Smooth muscle cell (in vitro differentiated cells): ENCODE measurements around the gene MEGF8. TPM values are rescaled to one million over a fixed set of nuclear protein-coding genes. Genes with fewer than 3 reads are reported as not detected.

ENCODE experiments used
- DNase-seq: peaks from one replicate; lab custom pipeline; 2025; ENCODE audit not compliant: unreplicated experiment; lab: John Stamatoyannopoulos, UW
- H2AFZ ChIP-seq: fragments of 200-600 bp; sonication (generic); 2 replicates; pipeline ENCODE4 v1.6.0; 2016; ENCODE audit warnings: antibody characterized with exemption, low read depth, mild to moderate bottlenecking
- H3F3A ChIP-seq: fragments of 200-600 bp; sonication (generic); 2 replicates; pipeline ENCODE4 v1.6.0; 2017; ENCODE audit warnings: antibody characterized with exemption, low read depth
- H3K27ac ChIP-seq: fragments of 200-600 bp; sonication (generic); 2 replicates; pipeline ENCODE4 v1.5.1; 2016; ENCODE audit warnings: low read depth, mild to moderate bottlenecking
- H3K27me3 ChIP-seq: fragments of 200-600 bp; sonication (generic); 2 replicates; pipeline ENCODE4 v1.6.1; 2016; ENCODE audit warnings: low read depth, mild to moderate bottlenecking
- H3K36me3 ChIP-seq: fragments of 200-600 bp; sonication (generic); 2 replicates; pipeline ENCODE4 v1.5.1; 2016; ENCODE audit warnings: low read depth
- H3K4me1 ChIP-seq: fragments of 200-600 bp; sonication (generic); 2 replicates; pipeline ENCODE4 v1.5.1; 2016; ENCODE audit warnings: low read depth
- H3K4me2 ChIP-seq: fragments of 200-600 bp; sonication (generic); 2 replicates; pipeline ENCODE4 v1.6.0; 2016; ENCODE audit warnings: mild to moderate bottlenecking
- H3K4me3 ChIP-seq: fragments of 200-600 bp; sonication (generic); 2 replicates; pipeline ENCODE4 v1.5.1; 2016; ENCODE audit warnings: mild to moderate bottlenecking
- H3K79me2 ChIP-seq: fragments of 200-600 bp; sonication (generic); 2 replicates; pipeline ENCODE4 v1.6.0; 2016; ENCODE audit warnings: low read depth, mild to moderate bottlenecking
- H3K9ac ChIP-seq: fragments of 200-600 bp; sonication (generic); 2 replicates; pipeline ENCODE4 v1.6.0; 2016; ENCODE audit warnings: low read depth
- H3K9me3 ChIP-seq: fragments of 200-600 bp; sonication (generic); replicated peaks from 2 replicates; pipeline ENCODE4 v1.5.1; 2016; ENCODE audit warnings: low read depth
- H4K20me1 ChIP-seq: fragments of 200-600 bp; sonication (generic); 2 replicates; pipeline ENCODE4 v1.6.0; 2016; ENCODE audit warnings: low read depth
- WGBS: methylation state at CpG from one replicate; pipeline ENCODE4 v1.1.7; 2016; ENCODE audit warnings: low lambda C conversion rate; 5-methylcytosine and 5-hydroxymethylcytosine counted together
- polyA plus RNA-seq: library from polyadenylated mRNA; unstranded; fragments of >200 nt; fragmentation: Nextera tagmentation; extraction: Ambion mirVana; gene quantifications from 2 replicates; pipeline ENCODE4 v1.2.1, GENCODE V29; 2016
- total RNA-seq: library from RNA; depleted of rRNA; stranded (reverse); fragments of >200 nt; gene quantifications from 2 replicates; pipeline ENCODE4 v1.2.3, GENCODE V29; 2014
- TF ChIP-seq, protein P1 (sequence below): fragments of 200-600 bp; sonication (generic); IDR thresholded peaks from 2 replicates; pipeline ENCODE4 v1.5.1; 2017; ENCODE audit warnings: borderline replicate concordance, mild to moderate bottlenecking, antibody characterized with exemption; ENCODE audit not compliant: insufficient read depth, poor library complexity, severe bottlenecking

The MEGF8 gene
- total and polyA plus RNA-seq, 2 experiments from 2014 or later = 8.2 to 16.4 TPM

DNA sequence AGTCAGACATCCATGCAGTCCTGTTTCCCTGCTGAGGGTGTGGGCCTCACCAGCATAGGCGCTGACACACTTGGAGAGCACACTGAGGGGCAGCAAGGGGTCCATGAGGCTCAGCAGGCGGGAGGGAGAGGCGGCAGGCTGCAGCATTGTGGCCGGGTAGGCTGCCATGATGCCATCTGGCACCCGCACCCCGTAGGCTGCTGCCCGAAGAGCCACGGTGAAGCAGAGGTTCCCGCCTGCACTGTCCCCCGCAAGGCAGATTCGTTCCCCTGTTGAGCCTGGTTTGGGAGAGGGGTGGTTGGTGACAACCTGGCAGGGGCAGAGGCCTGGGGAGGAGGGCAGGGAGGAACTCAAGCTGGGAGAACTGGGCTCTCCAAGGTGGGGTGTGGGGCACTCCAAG, 80.7 kb downstream of the MEGF8 start:
- Histone ChIP-seq H3K4me1 (no peaks in the 10 kb centered on the region), H3K9ac (no peak overlapping the region), H2AFZ (no peak overlapping the region), H3K79me2 (no peaks in the 10 kb centered on the region), H3K36me3 (no peaks in the 10 kb centered on the region), H3K4me2 (no peak overlapping the region), H4K20me1 (no peaks in the 10 kb centered on the region), H3K9me3 (no peaks in the 10 kb centered on the region), H3K27ac (no peak overlapping the region), H3K4me3 (no peak overlapping the region), H3F3A (no peaks in the 10 kb centered on the region), H3K27me3 (no peaks in the 10 kb centered on the region)
- TF ChIP-seq, protein P1, sequence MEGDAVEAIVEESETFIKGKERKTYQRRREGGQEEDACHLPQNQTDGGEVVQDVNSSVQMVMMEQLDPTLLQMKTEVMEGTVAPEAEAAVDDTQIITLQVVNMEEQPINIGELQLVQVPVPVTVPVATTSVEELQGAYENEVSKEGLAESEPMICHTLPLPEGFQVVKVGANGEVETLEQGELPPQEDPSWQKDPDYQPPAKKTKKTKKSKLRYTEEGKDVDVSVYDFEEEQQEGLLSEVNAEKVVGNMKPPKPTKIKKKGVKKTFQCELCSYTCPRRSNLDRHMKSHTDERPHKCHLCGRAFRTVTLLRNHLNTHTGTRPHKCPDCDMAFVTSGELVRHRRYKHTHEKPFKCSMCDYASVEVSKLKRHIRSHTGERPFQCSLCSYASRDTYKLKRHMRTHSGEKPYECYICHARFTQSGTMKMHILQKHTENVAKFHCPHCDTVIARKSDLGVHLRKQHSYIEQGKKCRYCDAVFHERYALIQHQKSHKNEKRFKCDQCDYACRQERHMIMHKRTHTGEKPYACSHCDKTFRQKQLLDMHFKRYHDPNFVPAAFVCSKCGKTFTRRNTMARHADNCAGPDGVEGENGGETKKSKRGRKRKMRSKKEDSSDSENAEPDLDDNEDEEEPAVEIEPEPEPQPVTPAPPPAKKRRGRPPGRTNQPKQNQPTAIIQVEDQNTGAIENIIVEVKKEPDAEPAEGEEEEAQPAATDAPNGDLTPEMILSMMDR = no peak
- no peak for DNase-seq
- WGBS = 93% methylated on average over 11 of the region's 11 CpGs

DNA sequence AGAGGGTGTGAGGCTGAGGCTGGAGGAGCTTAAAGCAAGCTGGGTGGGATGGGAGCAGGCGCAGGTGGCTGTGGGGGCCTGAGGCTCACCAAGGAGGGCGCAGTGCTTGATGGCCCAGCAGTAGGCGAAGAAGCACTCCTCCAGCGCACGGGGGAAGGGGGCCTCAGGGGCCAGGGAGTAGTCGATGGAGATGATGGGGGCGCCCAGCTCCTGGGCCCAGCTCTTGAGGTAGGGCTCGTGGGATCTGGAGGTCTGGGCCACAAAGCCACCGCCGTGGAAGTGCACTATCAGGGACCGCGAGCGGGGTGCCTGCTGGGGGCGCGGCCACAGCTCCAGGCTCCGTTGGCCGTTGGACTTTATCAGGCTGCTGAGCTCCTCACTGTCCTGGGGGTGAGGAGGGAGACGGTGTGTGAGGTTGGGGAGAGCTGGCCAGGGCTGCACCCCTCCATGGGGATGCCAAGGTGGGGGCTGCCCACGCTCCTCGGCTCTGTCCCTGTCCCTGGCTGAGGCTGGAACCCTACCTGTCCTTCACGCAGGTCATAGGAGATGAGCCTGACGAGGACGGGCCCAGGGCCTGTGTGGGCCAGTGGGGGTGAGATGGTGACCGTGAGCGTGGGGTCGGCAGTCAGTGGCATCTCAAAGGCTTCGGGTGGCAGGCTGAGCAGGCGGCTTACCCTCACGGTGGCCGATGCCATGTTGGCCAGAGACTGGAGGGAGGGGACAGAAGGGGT, 81.8 kb downstream of the MEGF8 start:
- Histone ChIP-seq H3K27ac (no peak overlapping the region), H3K27me3 (no peaks in the 10 kb centered on the region), H3F3A (no peaks in the 10 kb centered on the region), H3K4me3 (no peak overlapping the region), H4K20me1 (no peaks in the 10 kb centered on the region), H2AFZ (no peak overlapping the region), H3K36me3 (no peaks in the 10 kb centered on the region), H3K79me2 (no peaks in the 10 kb centered on the region), H3K4me2 (no peak overlapping the region), H3K9ac (no peak overlapping the region), H3K9me3 (no peaks in the 10 kb centered on the region), H3K4me1 (no peaks in the 10 kb centered on the region)
- 95% methylated on average over 21 of the region's 30 CpGs for WGBS
- TF ChIP-seq, protein P1 = no peak
- DNase-seq = no peak

DNA sequence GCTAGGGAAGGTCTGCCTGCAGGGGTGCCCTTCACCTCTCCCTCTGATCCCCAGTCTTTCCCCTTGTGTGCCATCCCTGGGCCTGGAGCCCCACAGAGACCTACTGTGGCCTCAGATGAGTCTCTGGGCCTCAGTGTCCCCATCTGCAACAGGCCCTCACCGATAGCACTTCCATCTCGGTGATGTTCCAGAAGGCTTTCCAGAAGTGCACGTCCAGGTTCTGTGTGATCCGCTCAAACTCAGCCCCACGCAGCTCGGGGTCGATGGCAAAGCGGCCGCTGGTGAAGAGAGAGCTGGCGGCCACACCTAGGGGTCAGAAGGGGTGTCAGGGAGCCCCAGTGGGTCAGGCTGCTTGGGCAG, 82.4 kb downstream of the MEGF8 start:
- no peak overlapping the region for H3K9ac ChIP-seq

More for the DNA sequence above, 82.4 kb downstream of the MEGF8 start:
- Histone ChIP-seq H2AFZ (no peak overlapping the region), H3K79me2 (no peaks in the 10 kb centered on the region), H3K9me3 (no peaks in the 10 kb centered on the region), H3K27me3 (no peaks in the 10 kb centered on the region), H3K4me1 (no peaks in the 10 kb centered on the region), H3K4me3 (no peak overlapping the region), H3F3A (no peaks in the 10 kb centered on the region), H4K20me1 (no peaks in the 10 kb centered on the region), H3K4me2 (no peak overlapping the region), H3K27ac (no peak overlapping the region), H3K36me3 (no peaks in the 10 kb centered on the region)
- TF ChIP-seq, protein P1 = no peak
- WGBS = 98% methylated on average over 10 of the region's 10 CpGs
- no peak for DNase-seq
